Smooth muscle cell (in vitro differentiated cells): ENCODE data around the gene GPLD1. TPM values are rescaled to one million over a fixed set of nuclear protein-coding genes. Genes with fewer than 3 reads are reported as not detected.

Experiments used
- DNase-seq: peaks from one replicate; lab custom pipeline; 2025; ENCODE audit not compliant: unreplicated experiment; lab: John Stamatoyannopoulos, UW
- H2AFZ ChIP-seq: fragments of 200-600 bp; sonication (generic); 2 replicates; pipeline ENCODE4 v1.6.0; 2016; ENCODE audit warnings: antibody characterized with exemption, low read depth, mild to moderate bottlenecking
- H3F3A ChIP-seq: fragments of 200-600 bp; sonication (generic); 2 replicates; pipeline ENCODE4 v1.6.0; 2017; ENCODE audit warnings: antibody characterized with exemption, low read depth
- H3K27ac ChIP-seq: fragments of 200-600 bp; sonication (generic); 2 replicates; pipeline ENCODE4 v1.5.1; 2016; ENCODE audit warnings: low read depth, mild to moderate bottlenecking
- H3K27me3 ChIP-seq: fragments of 200-600 bp; sonication (generic); 2 replicates; pipeline ENCODE4 v1.6.1; 2016; ENCODE audit warnings: low read depth, mild to moderate bottlenecking
- H3K36me3 ChIP-seq: fragments of 200-600 bp; sonication (generic); 2 replicates; pipeline ENCODE4 v1.5.1; 2016; ENCODE audit warnings: low read depth
- H3K4me1 ChIP-seq: fragments of 200-600 bp; sonication (generic); 2 replicates; pipeline ENCODE4 v1.5.1; 2016; ENCODE audit warnings: low read depth
- H3K4me2 ChIP-seq: fragments of 200-600 bp; sonication (generic); 2 replicates; pipeline ENCODE4 v1.6.0; 2016; ENCODE audit warnings: mild to moderate bottlenecking
- H3K4me3 ChIP-seq: fragments of 200-600 bp; sonication (generic); 2 replicates; pipeline ENCODE4 v1.5.1; 2016; ENCODE audit warnings: mild to moderate bottlenecking
- H3K79me2 ChIP-seq: fragments of 200-600 bp; sonication (generic); 2 replicates; pipeline ENCODE4 v1.6.0; 2016; ENCODE audit warnings: low read depth, mild to moderate bottlenecking
- H3K9ac ChIP-seq: fragments of 200-600 bp; sonication (generic); 2 replicates; pipeline ENCODE4 v1.6.0; 2016; ENCODE audit warnings: low read depth
- H3K9me3 ChIP-seq: fragments of 200-600 bp; sonication (generic); replicated peaks from 2 replicates; pipeline ENCODE4 v1.5.1; 2016; ENCODE audit warnings: low read depth
- H4K20me1 ChIP-seq: fragments of 200-600 bp; sonication (generic); 2 replicates; pipeline ENCODE4 v1.6.0; 2016; ENCODE audit warnings: low read depth
- WGBS: methylation state at CpG from one replicate; pipeline ENCODE4 v1.1.7; 2016; ENCODE audit warnings: low lambda C conversion rate; 5-methylcytosine and 5-hydroxymethylcytosine counted together
- polyA plus RNA-seq: library from polyadenylated mRNA; unstranded; fragments of >200 nt; fragmentation: Nextera tagmentation; extraction: Ambion mirVana; gene quantifications from 2 replicates; pipeline ENCODE4 v1.2.1, GENCODE V29; 2016
- total RNA-seq: library from RNA; depleted of rRNA; stranded (reverse); fragments of >200 nt; gene quantifications from 2 replicates; pipeline ENCODE4 v1.2.3, GENCODE V29; 2014
- TF ChIP-seq, protein P1 (sequence below): fragments of 200-600 bp; sonication (generic); IDR thresholded peaks from 2 replicates; pipeline ENCODE4 v1.5.1; 2017; ENCODE audit warnings: borderline replicate concordance, mild to moderate bottlenecking, antibody characterized with exemption; ENCODE audit not compliant: insufficient read depth, poor library complexity, severe bottlenecking

GPLD1 gene
- total and polyA plus RNA-seq, 2 experiments from 2014 or later = 0.13 to 0.14 TPM

DNA sequence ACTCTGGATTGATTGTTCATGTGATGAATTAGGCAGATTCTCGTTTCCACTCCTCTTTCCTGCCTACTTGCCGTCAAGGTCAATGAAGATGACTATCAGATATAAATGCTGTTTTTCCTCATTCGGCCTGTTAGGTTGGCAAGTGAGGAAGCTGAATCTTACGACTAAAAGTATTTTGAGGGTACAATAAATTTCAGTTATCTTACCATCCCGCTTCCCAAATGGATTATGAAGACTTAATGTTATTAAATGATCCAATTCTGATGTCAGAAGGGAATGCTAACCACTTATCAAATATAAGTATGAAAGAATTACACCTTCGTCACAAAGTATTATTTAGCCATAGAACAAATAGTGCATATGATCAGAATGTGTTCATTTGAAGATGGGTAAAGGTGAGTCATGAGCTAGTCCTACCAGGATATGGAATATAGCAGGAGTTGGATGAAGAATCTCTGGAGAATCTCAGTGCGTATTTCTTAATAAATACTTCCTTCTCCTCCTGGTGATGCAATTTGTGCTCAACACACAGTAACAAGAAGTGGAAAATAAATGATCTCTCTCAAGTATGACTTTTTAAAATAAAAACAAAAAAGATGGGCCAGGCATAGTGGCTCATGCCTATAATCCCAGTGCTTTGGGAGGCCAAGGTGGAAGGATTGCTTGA, 4.6 kb downstream of the GPLD1 start:
- TF ChIP-seq, protein P1, sequence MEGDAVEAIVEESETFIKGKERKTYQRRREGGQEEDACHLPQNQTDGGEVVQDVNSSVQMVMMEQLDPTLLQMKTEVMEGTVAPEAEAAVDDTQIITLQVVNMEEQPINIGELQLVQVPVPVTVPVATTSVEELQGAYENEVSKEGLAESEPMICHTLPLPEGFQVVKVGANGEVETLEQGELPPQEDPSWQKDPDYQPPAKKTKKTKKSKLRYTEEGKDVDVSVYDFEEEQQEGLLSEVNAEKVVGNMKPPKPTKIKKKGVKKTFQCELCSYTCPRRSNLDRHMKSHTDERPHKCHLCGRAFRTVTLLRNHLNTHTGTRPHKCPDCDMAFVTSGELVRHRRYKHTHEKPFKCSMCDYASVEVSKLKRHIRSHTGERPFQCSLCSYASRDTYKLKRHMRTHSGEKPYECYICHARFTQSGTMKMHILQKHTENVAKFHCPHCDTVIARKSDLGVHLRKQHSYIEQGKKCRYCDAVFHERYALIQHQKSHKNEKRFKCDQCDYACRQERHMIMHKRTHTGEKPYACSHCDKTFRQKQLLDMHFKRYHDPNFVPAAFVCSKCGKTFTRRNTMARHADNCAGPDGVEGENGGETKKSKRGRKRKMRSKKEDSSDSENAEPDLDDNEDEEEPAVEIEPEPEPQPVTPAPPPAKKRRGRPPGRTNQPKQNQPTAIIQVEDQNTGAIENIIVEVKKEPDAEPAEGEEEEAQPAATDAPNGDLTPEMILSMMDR = no peak
- Histone ChIP-seq H3F3A (no peaks in the 10 kb centered on the region), H3K27ac (no peak overlapping the region), H3K36me3 (no peaks in the 10 kb centered on the region), H3K9me3 (no peaks in the 10 kb centered on the region), H3K4me3 (no peak overlapping the region), H3K9ac (no peak overlapping the region), H3K27me3 (no peaks in the 10 kb centered on the region), H3K4me1 (no peaks in the 10 kb centered on the region), H3K4me2 (no peak overlapping the region), H2AFZ (no peak overlapping the region), H3K79me2 (no peaks in the 10 kb centered on the region), H4K20me1 (no peaks in the 10 kb centered on the region)
- DNase-seq = no peak
- WGBS = 95% methylated on average over 7 of the region's 7 CpGs

DNA sequence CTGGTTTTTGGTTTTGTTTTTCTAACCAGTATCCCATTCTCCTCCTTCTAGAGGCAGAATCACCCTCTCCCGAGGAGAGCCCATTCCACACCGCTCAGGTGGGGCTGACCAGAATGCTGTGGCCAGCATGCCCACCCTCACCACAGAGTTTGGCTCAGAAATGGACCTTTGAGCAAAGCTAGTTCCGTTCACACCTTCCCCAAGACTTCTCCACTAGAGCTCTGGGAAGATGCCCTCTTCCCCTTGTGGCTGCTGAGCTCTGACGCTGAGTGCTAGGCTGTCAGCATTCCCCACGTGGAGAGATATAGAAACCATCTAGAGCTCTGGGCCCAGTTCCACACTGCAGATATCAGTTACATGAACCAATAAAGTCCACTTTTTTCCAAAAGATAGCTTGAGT, 7.9 kb downstream of the GPLD1 start:
- Histone ChIP-seq H4K20me1 (no peaks in the 10 kb centered on the region), H3K36me3 (no peaks in the 10 kb centered on the region), H3K4me2 (no peak overlapping the region), H3F3A (no peaks in the 10 kb centered on the region), H3K4me3 (no peak overlapping the region), H3K79me2 (no peaks in the 10 kb centered on the region), H3K9me3 (no peaks in the 10 kb centered on the region), H3K27me3 (no peaks in the 10 kb centered on the region), H3K27ac (no peak overlapping the region), H3K4me1 (no peaks in the 10 kb centered on the region), H2AFZ (no peak overlapping the region), H3K9ac (no peak overlapping the region)
- TF ChIP-seq, protein P1 = no peak
- WGBS = 85% methylated on average over 5 of the region's 5 CpGs
- no peak for DNase-seq

DNA sequence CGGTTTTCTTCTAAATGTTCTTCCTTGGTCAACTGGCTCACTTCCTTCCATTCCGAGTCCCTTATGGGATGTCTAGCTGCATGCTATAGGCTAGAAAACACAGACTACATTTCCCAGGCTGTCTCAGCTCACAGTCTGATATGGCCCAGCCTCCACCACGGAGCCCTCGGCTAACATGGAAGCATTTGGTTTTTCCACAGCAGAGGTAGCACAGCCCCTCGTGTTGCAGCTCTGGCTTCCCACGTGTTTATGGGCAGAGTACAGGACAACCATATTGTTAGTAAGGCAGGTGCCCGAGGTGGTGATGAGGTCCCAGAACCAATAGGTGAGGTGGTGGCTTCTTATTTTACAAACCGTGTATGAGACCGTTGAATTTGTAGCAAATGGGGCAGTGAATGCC, 8.7 kb downstream of the GPLD1 start:
- no peaks in the 10 kb centered on the region for H3F3A ChIP-seq
- H3K9me3 ChIP-seq = no peaks in the 10 kb centered on the region
- no peak overlapping the region for H2AFZ ChIP-seq
- no peak overlapping the region for H3K4me3 ChIP-seq
- H3K27ac ChIP-seq = no peak overlapping the region
- H3K27me3 ChIP-seq = no peaks in the 10 kb centered on the region
- no peaks in the 10 kb centered on the region for H3K36me3 ChIP-seq
- no peak overlapping the region for H3K9ac ChIP-seq
- H4K20me1 ChIP-seq = no peaks in the 10 kb centered on the region
- no peaks in the 10 kb centered on the region for H3K79me2 ChIP-seq
- no peak for DNase-seq
- H3K4me1 ChIP-seq = no peaks in the 10 kb centered on the region
- WGBS = 86% methylated on average over 9 of the region's 9 CpGs
- H3K4me2 ChIP-seq = no peak overlapping the region
- TF ChIP-seq, protein P1 = no peak

DNA sequence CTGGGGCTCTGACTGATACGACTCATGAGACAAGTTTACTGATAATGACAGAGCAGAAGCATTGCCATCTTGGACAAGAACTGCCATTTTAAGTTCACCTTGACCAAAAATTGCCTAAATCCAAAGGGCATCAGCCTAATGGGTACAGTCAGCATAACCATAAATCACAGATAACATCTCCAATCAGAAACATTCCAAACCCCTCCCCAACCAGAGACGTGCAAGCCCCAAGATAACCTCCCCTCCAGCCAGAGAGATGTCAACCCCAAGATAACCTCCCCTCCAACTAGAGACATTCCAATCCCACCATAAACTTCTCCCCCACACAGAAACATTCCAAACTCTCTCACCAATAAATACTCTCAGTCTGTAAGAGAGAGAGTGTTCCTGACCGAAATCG, 10.5 kb downstream of the GPLD1 start:
- Histone ChIP-seq H3K27ac (no peak overlapping the region), H3K4me3 (no peak overlapping the region), H2AFZ (no peak overlapping the region), H3K9me3 (no peaks in the 10 kb centered on the region), H3K27me3 (no peaks in the 10 kb centered on the region), H3K79me2 (no peaks in the 10 kb centered on the region), H3F3A (no peaks in the 10 kb centered on the region), H3K36me3 (no peaks in the 10 kb centered on the region), H4K20me1 (no peaks in the 10 kb centered on the region), H3K4me1 (no peaks in the 10 kb centered on the region), H3K4me2 (no peak overlapping the region), H3K9ac (no peak overlapping the region)
- DNase-seq = no peak
- TF ChIP-seq, protein P1 = no peak
- WGBS = 55% methylated on average over 4 of the region's 4 CpGs
